Activated T-cell treated with anti-CD3 and anti-CD28 coated beads for 1 hour (primary cell): ENCODE results near the gene UGT1A7.
"Not testable (repeated sequence)": the region's sequence is repeated elsewhere in the genome, so short reads cannot be mapped to it uniquely, and the experiment has no call there.

Experiments
- DNase-seq: peaks from one replicate; pipeline ENCODE4 v3.0.0-alpha.2; 2020; ENCODE audit warnings: low read depth

UGT1A7 gene

DNA sequence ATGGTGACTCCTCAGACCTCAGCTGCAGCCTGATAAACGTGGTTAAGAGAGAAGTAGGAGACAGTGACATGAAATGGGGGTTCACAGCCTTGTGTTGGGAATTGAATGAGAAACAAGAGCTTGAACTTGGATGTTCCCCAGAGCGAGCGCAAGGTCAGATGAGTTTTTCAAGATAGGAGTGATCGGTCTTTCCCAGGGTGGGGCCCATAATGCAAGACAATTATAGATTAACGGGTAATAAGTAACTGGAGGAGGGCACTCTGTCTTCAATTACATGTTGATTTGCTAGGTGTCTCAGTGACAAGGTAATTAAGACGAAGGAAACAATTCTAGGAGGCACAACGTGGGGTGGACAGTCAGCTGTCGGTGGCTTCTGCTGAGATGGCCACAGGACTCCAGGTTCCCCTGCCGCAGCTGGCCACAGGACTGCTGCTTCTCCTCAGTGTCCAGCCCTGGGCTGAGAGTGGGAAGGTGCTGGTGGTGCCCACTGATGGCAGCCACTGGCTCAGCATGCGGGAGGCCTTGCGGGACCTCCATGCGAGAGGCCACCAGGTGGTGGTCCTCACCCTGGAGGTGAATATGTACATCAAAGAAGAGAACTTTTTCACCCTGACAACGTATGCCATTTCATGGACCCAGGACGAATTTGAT lies 31.0 kb downstream of the UGT1A7 start, which contains the start of gene UGT1A5:
Gene UGT1A5 (plus strand): TSS at position 297 of the 651 bp plus-strand sequence. CDS start 85 bp downstream, at position 382.
- no peak for DNase-seq

DNA sequence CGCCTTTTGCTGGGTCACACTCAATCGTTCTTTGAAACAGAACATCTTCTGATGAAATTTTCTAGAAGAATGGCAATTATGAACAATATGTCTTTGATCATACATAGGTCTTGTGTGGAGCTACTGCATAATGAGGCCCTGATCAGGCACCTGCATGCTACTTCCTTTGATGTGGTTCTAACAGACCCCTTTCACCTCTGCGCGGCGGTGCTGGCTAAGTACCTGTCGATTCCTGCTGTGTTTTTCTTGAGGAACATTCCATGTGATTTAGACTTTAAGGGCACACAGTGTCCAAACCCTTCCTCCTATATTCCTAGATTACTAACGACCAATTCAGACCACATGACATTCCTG lies 31.5 kb downstream of the UGT1A7 start:
- DNase-seq: no peak

DNA sequence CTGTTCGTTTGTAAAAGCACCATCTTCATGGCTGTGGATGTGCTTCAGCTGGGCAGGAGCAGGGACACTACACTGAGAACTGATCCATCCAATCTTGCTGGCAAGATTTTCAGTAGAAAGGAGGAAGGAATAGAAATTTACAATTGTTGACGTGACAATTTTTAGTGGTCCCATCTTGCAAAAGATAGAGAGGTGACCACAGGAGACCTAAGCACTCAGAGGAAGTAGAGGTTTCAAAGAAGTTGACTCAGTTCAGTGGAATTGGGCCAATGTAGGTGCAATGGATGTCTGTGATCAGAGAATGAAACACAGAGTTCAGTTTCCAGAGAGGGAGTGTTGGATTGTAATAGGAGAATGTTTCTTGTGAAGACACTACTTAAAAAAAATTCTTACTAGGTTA lies 32.4 kb downstream of the UGT1A7 start:
- no peak for DNase-seq

DNA sequence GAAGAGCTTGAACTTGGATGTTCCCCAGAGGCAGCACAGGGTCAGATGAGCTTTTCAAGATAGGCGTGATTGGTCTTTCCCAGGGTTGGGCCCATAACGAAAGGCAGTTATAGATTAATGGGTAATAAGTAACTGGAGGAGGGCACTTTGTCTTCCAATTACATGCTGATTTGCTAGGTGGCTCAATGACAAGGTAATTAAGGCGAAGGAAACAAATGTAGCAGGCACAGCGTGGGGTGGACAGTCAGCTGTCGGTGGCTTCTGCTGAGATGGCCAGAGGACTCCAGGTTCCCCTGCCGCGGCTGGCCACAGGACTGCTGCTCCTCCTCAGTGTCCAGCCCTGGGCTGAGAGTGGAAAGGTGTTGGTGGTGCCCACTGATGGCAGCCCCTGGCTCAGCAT lies 36.9 kb downstream of the UGT1A7 start, which contains the start of gene UGT1A4:
Gene UGT1A4 (plus strand): TSS at position 185 of the 400 bp plus-strand sequence. CDS start 85 bp downstream, at position 270.
- no peak for DNase-seq

DNA sequence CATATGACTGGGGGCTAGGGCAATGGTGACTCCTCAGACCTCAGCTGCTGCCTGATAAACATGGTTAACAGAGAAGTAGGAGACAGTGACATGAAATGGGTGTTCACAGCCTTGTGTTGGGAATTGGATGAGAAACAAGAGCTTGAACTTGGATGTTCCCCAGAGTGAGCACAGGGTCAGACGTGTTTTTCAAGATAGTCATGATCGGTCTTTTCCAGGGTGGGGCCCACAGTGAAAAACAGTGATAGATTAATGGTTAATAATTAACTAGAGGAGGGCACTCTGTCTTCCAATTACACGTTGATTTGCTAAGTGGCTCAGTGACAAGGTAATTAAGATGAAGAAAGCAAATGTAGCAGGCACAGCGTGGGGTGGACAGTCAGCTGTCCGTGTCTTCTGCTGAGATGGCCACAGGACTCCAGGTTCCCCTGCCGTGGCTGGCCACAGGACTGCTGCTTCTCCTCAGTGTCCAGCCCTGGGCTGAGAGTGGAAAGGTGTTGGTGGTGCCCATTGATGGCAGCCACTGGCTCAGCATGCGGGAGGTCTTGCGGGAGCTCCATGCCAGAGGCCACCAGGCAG lies 47.1 kb downstream of the UGT1A7 start, which contains the start of gene UGT1A3:
Gene UGT1A3 (plus strand): TSS at position 320 of the 579 bp plus-strand sequence. CDS start 85 bp downstream, at position 405.
- no peak for DNase-seq

DNA sequence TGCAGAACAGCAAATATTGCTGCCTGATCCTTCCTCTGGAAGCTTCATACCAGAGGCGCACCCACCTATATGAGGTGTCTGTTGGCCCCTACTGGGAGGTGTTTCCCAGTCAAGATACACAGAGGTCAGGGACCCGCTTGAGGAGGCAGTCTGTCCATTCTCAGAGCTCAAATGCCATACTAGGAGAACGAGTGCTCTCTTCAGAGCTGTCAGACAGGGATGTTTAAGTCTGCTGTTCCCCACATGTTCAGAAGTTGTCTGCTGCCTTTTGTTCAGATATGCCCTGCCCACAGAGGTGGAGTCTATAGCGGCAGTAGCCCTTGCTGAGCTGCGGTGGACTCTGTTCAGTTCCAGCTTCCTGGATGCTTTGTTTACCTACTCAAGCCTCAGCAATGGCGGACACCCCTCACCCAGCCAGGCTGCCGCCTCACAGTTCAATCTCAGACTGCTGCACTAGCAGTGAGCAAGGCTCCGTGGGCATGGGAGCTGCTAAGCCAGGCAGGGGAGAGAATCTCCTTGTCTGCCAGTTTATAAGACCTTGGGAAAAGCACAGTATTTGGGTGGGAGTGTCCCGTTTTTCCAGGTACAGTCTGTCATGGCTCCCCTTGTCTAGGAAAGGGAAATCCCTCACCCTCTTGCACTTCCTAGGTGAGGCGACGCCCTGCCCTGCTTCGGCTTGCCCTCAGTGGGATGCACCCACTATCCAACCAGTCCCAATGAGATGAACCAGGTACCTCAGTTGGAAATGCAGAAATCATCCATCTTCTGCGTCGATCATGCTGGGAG lies 55.4 kb downstream of the UGT1A7 start:
- not testable (repeated sequence) for DNase-seq

DNA sequence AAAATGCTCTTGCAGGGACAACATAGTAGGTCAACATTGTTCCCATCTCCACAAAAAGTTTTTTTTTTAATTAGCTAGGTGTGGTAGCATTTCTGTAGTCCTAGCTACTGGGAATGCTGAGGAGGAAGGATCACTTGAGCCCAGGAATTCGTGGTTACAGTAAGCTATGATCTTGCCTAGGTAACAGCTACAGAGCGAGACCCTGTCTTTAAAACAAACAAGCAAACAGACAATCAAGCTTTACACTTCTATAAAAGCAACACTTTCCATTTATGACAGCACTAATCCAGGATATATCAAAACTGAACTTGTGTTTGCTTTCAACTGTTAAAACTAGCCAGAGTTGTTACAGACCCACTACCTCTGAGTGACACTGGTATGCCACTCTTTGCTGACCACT lies 59.2 kb downstream of the UGT1A7 start:
- no peak for DNase-seq

DNA sequence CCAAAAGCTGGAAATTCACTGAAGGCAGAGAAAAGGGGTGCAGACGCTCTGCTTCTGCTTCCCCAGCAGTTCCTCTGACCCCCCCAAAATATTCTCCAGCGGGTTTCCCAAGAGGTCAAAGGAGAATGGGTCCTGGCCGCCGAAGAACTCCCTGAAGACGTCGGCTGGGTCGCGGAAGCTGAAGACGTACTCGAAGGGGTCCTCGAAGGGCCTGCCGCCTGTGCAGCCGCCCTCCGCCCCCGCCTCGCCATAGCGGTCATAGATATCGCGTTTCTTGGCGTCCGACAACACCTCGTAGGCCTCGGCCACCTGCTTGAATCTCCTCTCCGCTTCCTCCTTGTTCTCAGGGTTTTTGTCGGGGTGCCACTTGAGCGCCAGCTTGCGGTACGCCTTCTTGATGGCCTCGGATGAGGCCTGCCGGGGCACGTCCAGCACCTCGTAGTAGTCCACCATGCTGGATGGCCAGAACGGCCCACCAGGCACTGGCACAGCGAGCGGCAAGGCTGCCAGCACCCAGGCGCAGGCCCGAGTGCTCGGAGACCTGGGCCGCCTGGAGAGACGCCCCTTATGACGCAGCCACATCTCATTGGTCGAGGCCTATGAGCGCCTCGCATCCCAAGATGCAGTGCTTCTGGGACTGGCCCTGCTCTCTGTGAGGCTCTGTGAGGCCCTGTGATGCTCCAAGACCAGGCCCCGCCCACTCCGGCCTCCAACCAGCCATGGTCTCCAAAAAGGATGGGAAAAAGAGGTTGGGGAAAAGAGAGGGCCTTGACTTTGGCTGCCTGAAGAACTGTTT lies 62.0 kb downstream of the UGT1A7 start:
- DNase-seq: no peak

DNA sequence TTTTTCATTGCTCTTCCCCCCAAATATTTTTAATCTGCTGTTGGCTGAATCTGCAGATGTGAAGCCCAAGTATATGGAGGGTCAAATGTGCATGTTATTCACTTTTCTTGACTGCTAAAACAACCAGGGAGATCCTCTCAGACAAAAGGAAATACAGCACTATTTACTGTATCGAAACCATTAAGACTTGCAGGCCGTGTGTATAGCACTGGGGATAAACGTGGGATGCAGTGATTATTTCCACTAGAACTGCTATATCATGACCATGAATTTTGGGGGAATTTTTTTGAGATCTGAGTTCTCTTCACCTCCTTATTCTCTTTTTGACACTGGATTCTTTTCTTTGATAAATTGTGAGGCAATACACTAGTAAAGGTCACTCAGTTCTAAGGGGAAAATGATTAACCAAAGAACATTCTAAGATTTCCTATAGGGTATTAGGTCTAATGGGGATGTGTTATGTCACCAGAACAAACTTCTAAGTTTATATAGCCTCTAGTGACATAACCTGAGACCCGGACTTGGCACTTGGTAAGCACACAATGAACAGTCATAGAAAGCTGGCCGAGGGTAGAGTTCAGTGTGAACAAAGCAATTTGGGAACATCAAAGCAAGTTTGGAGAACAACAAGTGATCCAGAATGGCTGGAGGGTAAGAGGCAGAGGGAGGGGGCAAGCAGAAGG lies 63.5 kb downstream of the UGT1A7 start:
- DNase-seq: no peak

DNA sequence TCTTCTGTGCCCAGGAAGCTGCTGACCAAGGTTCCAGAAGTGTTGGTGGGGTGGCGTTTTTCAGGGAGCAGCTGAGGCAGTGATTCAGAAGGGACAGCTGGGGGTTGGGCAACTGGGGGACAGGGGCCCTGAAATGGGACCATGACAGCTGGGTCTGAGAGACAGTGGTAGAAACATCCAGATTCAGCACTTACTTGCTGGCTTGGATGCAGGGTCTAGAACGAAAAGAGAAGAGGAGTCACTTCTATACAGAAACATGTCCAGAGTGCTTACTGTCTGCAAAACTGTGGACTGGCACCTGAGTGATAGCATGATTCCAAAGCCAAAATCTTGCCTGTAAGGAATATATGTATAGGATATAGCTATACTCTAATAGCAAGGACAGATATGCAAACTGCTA lies 64.1 kb downstream of the UGT1A7 start:
- not testable (repeated sequence) for DNase-seq

DNA sequence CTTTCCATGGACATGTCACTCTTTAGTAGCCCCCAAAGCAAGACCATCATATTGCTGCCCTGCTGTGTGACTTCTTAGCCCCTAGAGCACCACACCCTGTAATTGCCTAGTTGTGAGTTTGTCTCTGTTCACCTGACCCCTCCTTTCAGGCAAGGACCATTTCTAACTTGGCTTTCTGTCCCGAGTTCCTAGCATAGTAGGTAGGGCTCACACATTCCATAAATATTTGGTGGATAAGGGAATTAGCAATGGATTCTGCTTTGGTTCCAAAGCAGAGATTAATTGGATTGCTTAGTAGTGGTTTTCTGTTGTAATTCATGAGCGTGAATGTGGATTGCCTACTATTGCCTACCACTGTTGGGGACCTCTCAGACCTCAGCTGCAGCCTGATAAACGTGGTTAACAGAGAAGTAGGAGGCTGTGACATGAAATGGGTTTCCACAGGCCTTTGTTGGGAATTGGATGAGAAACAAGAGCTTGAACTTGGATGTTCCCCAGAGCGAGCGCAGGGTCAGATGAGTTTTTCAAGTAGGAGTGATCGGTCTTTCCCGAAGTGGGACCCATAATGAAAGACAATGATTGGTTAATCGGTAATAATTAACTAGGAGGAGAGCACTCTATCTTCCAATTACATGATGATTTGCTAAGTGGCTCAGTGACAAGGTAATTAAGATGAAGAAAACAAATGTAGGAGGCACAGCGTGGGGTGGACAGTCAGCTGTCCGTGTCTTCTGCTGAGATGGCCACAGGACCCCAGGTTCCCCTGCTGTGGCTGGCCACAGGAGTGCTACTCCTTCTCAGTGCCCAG lies 65.0 kb downstream of the UGT1A7 start:
- DNase-seq: no peak

DNA sequence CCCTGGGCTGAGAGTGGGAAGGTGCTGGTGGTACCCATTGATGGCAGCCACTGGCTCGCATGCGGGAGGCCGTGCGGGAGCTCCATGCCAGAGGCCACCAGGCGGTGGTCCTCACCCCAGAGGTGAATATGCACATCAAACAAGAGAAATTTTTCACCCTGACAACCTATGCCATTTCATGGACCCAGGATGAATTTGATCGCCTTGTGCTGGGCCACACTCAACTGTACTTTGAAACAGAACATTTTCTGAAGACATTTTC lies 65.5 kb downstream of the UGT1A7 start:
- no peak for DNase-seq

DNA sequence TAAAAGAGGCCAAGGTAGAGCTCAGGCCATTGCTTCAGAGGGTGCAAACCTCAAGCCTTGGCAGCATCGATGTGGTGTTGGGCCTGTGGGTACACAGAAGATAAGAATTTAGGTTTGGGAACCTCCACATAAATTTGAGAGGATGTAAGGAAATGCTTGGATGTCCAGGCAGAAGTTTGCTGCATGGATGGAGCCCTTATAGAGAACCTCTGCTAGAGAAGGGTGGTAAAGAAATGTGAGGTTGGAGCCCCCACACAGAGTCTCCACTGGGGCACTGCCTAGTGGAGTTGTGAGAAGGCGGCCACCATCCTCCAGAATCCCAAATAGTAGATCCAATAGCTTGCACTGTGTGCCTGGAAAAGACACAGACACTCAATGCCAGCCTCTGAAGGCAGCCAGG lies 69.0 kb downstream of the UGT1A7 start:
- not testable (repeated sequence) for DNase-seq

DNA sequence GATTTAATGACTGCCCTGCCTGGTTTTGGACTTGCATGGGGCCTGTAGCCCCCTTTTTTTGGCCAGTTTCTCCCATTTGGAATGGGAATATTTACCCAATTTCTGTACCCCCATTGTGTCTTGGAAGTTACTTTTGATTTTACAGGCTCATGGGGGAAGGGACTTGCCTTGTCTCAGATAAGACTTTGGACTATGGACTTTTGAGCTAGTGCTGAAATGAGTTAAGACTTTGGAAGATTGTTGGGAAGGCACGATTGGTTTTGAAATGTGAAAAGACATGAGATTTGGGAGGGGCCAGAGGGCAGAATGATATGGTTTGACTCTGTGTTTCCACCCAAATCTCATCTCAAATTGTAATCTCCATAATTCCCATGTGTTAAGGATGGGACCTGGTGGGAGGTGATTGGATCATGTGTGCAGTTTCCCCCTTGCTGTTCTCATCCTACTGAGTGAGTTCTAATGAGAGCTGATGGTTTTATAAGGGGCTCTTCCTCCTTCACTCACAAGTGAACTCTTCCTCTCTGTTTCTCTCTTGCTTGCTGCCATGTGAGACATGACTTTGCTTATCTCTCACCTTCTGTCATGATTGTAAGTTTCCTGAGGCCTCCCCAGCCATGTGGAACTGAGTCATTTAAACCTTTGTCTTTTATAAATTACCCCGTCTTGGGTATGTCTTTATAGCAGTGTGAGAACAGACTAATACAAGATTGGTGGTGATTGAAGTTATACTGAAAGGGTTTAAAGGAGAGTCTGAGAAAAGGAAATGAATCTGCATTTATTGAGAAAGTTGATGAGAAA lies 69.7 kb downstream of the UGT1A7 start:
- not testable (repeated sequence) for DNase-seq

DNA sequence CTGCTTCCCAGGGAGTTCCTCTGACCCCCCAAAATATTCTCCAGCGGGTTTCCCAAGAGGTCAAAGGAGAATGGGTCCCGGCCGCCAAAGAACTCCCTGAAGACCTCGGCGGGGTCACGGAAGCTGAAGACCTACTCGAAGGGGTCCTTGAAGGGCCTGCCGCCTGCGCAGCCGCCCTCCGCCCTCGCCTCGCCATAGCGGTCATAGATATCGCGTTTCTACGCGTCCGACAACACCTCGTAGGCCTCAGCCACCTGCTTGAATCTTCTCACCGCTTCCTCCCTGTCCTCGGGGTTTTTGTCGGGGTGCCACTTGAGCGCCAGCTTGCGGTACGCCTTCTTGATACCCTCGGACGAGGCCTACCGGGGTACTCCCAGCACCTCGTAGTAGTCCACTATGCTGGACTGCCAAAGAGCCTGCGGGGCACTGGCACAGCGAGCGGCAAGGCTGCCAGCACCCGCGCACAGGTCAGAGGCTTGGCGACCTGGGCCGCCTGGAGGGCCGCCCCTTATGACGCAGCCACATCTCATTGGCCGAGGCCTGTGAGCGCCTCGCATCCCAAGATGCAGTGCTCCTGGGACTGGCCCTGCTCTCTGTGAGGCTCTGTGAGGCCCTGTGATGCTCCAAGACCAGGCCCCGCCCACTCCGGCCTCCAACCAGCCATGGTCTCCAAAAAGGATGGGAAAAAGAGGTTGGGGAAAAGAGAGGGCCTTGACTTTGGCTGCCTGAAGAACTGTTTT lies 73.3 kb downstream of the UGT1A7 start:
- DNase-seq: no peak

DNA sequence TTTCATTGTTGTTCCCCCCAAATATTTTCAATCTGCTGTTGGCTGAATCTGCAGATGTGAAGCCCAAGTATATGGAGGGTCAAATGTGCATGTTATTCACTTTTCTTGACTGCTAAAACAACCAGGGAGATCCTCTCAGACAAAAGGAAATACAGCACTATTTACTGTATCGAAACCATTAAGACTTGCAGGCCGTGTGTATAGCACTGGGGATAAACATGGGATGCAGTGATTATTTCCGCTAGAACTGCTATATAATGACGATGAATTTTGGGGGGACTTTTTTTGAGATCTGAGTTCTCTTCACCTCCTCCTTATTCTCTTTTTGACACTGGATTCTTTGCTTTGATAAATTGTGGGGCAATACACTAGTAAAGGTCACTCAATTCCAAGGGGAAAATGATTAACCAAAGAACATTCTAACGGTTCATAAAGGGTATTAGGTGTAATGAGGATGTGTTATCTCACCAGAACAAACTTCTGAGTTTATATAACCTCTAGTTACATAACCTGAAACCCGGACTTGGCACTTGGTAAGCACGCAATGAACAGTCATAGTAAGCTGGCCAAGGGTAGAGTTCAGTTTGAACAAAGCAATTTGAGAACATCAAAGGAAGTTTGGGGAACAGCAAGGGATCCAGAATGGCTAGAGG lies 74.9 kb downstream of the UGT1A7 start:
- no peak for DNase-seq

DNA sequence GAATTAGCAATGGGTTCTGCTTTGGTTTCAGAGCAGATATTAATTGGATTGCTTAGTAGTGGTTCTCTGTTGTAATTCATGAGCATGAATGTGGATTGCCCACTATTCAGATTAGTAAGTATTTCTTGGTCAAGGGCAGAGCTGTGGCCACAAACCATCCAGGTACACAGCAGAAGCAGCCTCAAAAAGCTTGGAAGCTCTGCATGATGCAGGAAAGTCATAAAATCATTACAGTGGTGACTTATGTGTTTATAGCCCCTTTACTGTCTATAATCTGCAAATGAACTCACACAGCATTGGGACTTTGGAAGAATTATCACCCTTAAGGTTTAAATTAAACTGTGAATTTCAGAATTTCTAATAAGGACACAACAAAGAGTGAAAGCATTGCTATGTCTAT lies 76.4 kb downstream of the UGT1A7 start:
- no peak for DNase-seq

DNA sequence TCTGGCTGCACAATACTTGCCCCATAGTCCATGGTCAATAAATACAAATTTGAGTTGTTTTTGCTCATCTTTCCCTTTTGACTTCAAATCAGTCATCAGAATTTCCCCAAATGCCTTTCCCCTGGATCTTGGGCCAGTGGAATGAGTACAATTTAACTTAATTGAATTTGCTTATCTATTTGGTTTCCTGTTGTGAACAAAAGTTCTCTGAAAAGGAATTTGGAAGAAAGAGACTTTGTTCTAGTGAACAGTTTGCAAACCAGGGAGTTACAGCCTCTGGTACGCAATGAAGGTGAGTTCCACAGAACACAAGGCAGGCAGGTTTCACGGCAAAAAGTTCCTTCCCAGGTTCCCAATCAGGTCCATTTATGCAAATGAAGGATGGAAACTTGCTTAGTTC lies 77.1 kb downstream of the UGT1A7 start:
- DNase-seq: no peak

DNA sequence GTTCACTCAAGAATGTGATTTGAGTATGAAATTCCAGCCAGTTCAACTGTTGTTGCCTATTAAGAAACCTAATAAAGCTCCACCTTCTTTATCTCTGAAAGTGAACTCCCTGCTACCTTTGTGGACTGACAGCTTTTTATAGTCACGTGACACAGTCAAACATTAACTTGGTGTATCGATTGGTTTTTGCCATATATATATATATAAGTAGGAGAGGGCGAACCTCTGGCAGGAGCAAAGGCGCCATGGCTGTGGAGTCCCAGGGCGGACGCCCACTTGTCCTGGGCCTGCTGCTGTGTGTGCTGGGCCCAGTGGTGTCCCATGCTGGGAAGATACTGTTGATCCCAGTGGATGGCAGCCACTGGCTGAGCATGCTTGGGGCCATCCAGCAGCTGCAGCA lies 78.3 kb downstream of the UGT1A7 start, which contains the start of gene UGT1A1:
Gene UGT1A1 (plus strand): TSS at position 228 of the 400 bp plus-strand sequence. CDS start 18 bp downstream, at position 246.
- no peak for DNase-seq
